ENCODE measurements around the gene HSPA9. TPM values are rescaled to one million over a fixed set of nuclear protein-coding genes. Genes with fewer than 3 reads are reported as not detected.

Gene HSPA9
- polyA plus RNA-seq, 1 donor (not counting 4 experiments of a cell fraction or from before 2014, with no cell fraction given) = 195 TPM

- peaks cover 16% of the 10 kb centered on the region for H4K20me1 ChIP-seq (ENCODE audit: control insufficient read depth, extremely low read depth, insufficient read depth, low read length)
Measured at GRCh38 chr5:138557677-138558076, 17.5 kb downstream of the HSPA9 start.

DNA sequence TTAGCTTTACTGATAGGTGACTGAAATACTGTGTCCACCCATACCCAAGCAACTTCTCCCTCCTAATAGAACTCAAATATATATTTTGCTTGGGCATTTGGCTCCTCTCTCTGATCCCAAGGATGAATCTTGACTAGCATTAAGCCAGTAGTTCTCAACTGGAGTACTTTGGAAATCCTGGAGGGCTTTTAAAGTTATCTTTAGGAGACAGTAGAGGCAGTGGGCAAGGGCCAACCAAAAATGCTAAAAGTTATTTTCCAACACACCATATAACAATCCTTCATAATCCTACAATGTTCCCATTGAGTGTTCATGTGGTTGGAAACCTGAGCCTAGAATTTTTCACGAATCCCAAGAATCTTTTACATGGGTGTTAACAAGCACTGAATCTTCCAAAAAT lies 21.1 kb downstream of the HSPA9 start:
- no peak overlapping the region for H2AFZ ChIP-seq (ENCODE audit: control insufficient read depth, low read length)
- no peak overlapping the region for H3K27ac ChIP-seq (ENCODE audit: control insufficient read depth, insufficient read depth, low read length)
- H3K79me2 ChIP-seq (ENCODE audit: control insufficient read depth, insufficient read depth, low read length) = peaks cover 11% of the 10 kb centered on the region
- no peaks in the 10 kb centered on the region for H3K9me3 ChIP-seq (ENCODE audit: control insufficient read depth, low read depth, low read length)
- no peak overlapping the region for H3K4me3 ChIP-seq (ENCODE audit: control insufficient read depth in 2 of 3, extremely low read depth in 1 of 3, insufficient read depth in 2 of 3, low read depth in 1 of 3, low read length in 3 of 3)
- no peak for FAIRE-seq
- peaks cover 25 to 41% of the 10 kb centered on the region in 2 experiments for H3K36me3 ChIP-seq (ENCODE audit: control insufficient read depth in 2 of 2, extremely low read depth in 1 of 2, insufficient read depth in 2 of 2, low read length in 2 of 2)
- dilution Hi-C loops (cut with MboI; ENCODE audit: extremely low pct_ligation_motif_present, low sequenced_read_pairs) = no loop called here
- no peak overlapping the region for H3K9ac ChIP-seq (ENCODE audit: control insufficient read depth, extremely low read depth, insufficient read depth, low read length)
- TF ChIP-seq, protein P1, sequence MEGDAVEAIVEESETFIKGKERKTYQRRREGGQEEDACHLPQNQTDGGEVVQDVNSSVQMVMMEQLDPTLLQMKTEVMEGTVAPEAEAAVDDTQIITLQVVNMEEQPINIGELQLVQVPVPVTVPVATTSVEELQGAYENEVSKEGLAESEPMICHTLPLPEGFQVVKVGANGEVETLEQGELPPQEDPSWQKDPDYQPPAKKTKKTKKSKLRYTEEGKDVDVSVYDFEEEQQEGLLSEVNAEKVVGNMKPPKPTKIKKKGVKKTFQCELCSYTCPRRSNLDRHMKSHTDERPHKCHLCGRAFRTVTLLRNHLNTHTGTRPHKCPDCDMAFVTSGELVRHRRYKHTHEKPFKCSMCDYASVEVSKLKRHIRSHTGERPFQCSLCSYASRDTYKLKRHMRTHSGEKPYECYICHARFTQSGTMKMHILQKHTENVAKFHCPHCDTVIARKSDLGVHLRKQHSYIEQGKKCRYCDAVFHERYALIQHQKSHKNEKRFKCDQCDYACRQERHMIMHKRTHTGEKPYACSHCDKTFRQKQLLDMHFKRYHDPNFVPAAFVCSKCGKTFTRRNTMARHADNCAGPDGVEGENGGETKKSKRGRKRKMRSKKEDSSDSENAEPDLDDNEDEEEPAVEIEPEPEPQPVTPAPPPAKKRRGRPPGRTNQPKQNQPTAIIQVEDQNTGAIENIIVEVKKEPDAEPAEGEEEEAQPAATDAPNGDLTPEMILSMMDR (optimal IDR thresholded peaks at IDR 0.05 in 1 of 3, IDR thresholded peaks at IDR 0.05 in 1 of 3, conservative IDR thresholded peaks at IDR 0.05 in 1 of 3; ENCODE audit: extremely low read depth in 1 of 3, insufficient read depth in 2 of 3, low read length in 3 of 3) = no peak
- no peak for TF ChIP-seq EZH2 (IDR thresholded peaks at IDR 0.05; ENCODE audit: low read length)
- peaks cover 10% of the 10 kb centered on the region for H4K20me1 ChIP-seq (ENCODE audit: control insufficient read depth, extremely low read depth, insufficient read depth, low read length)
- H3K9me1 ChIP-seq (ENCODE audit: control insufficient read depth, extremely low read depth, insufficient read depth, low read length) = no peaks in the 10 kb centered on the region
- DNase-seq (ENCODE audit: low read depth, low spot score) = no peak
- no peak overlapping the region for H3K4me2 ChIP-seq (ENCODE audit: control insufficient read depth, extremely low read depth, insufficient read depth, low read depth, low read length)
- H3K4me1 ChIP-seq (ENCODE audit: control insufficient read depth, extremely low read depth, insufficient read depth, low read length) = no peaks in the 10 kb centered on the region
- H3K27me3 ChIP-seq (ENCODE audit: control insufficient read depth, extremely low read depth, insufficient read depth, low read length) = no peaks in the 10 kb centered on the region

More at GRCh38 chr5:138557677-138558076, 17.5 kb downstream of the HSPA9 start:
- Histone ChIP-seq H3K4me2 (ENCODE audit: control insufficient read depth, extremely low read depth, insufficient read depth, low read depth, low read length) (no peak overlapping the region), H3K9me1 (ENCODE audit: control insufficient read depth, extremely low read depth, insufficient read depth, low read length) (no peaks in the 10 kb centered on the region), H3K79me2 (ENCODE audit: control insufficient read depth, insufficient read depth, low read length) (peaks cover 26% of the 10 kb centered on the region), H3K9ac (ENCODE audit: control insufficient read depth, extremely low read depth, insufficient read depth, low read length) (no peak overlapping the region), H3K4me1 (ENCODE audit: control insufficient read depth, extremely low read depth, insufficient read depth, low read length) (no peaks in the 10 kb centered on the region), H3K4me3 (ENCODE audit: control insufficient read depth in 2 of 3, extremely low read depth in 1 of 3, insufficient read depth in 2 of 3, low read depth in 1 of 3, low read length in 3 of 3) (no peak overlapping the region), H3K36me3 (ENCODE audit: control insufficient read depth in 2 of 2, extremely low read depth in 1 of 2, insufficient read depth in 2 of 2, low read length in 2 of 2) (peaks cover 43 to 60% of the 10 kb centered on the region in 2 experiments), H3K27ac (ENCODE audit: control insufficient read depth, insufficient read depth, low read length) (no peak overlapping the region), H3K9me3 (ENCODE audit: control insufficient read depth, low read depth, low read length) (no peaks in the 10 kb centered on the region), H2AFZ (ENCODE audit: control insufficient read depth, low read length) (no peak overlapping the region), H3K27me3 (ENCODE audit: control insufficient read depth, extremely low read depth, insufficient read depth, low read length) (no peaks in the 10 kb centered on the region)
- dilution Hi-C loops (cut with MboI; ENCODE audit: extremely low pct_ligation_motif_present, low sequenced_read_pairs) = no loop called here
- FAIRE-seq = no peak
- TF ChIP-seq, protein P1 (optimal IDR thresholded peaks at IDR 0.05 in 1 of 3, IDR thresholded peaks at IDR 0.05 in 1 of 3, conservative IDR thresholded peaks at IDR 0.05 in 1 of 3; ENCODE audit: extremely low read depth in 1 of 3, insufficient read depth in 2 of 3, low read length in 3 of 3) = no peak
- TF ChIP-seq EZH2 (IDR thresholded peaks at IDR 0.05; ENCODE audit: low read length) = no peak
- no peak for DNase-seq (ENCODE audit: low read depth, low spot score)
